GM13976 (cell line): ENCODE measurements around the gene TBC1D17.

Experiments used
- DNase-seq: peaks from one replicate; pipeline ENCODE4 v3.0.0; 2012; ENCODE audit warnings: low spot score
- in situ Hi-C: fragments of 300-500 bp; cut with MboI; formaldehyde crosslinking; loops from one replicate; pipeline ENCODE4 v1.12.0; 2022; ENCODE audit warnings: low sequenced_read_pairs, mixed read lengths, inconsistent platforms; ENCODE audit not compliant: unreplicated experiment
- TF ChIP-seq, protein P1 (sequence below): IDR thresholded peaks from 2 replicates; pipeline ENCODE4 v1.5.1; 2012; ENCODE audit warnings: borderline replicate concordance, mild to moderate bottlenecking; ENCODE audit not compliant: insufficient read depth; ENCODE audit errors: extremely low read depth, missing control alignments, control extremely low read depth

TBC1D17 gene

DNA sequence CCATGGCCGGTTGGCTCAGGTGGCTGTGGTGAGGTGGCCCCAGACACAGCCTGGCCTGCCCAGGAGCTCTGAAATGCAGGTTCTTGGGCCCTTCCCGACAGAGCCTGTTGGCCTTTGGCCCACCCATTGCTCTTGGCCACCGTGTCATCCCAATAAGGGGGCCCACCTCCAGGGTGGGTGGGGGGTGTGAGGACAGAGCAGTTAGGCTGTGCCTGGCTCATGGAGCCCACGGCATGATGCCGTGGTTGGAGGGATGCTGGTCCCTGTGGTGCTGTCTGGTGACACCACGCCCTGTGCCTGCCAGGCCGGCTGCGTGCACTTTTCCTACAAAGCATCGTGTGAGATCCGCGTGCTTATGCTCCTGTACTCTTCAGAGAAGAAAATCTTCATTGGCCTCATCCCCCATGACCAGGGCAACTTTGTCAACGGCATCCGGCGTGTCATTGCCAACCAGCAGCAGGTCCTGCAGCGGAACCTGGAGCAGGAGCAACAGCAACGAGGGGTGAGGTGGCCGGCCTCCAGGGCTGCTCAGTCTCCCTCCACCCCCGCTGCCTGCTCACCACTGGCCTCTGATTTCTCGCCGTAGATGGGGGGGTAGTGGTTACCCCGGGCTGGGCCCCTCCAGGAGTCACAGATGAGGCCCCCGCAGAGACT is 17.7 kb upstream of the TBC1D17 start:
- TF ChIP-seq, protein P1, sequence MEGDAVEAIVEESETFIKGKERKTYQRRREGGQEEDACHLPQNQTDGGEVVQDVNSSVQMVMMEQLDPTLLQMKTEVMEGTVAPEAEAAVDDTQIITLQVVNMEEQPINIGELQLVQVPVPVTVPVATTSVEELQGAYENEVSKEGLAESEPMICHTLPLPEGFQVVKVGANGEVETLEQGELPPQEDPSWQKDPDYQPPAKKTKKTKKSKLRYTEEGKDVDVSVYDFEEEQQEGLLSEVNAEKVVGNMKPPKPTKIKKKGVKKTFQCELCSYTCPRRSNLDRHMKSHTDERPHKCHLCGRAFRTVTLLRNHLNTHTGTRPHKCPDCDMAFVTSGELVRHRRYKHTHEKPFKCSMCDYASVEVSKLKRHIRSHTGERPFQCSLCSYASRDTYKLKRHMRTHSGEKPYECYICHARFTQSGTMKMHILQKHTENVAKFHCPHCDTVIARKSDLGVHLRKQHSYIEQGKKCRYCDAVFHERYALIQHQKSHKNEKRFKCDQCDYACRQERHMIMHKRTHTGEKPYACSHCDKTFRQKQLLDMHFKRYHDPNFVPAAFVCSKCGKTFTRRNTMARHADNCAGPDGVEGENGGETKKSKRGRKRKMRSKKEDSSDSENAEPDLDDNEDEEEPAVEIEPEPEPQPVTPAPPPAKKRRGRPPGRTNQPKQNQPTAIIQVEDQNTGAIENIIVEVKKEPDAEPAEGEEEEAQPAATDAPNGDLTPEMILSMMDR = no peak
- DNase-seq = no peak
- in situ Hi-C loops = no loop called here

DNA sequence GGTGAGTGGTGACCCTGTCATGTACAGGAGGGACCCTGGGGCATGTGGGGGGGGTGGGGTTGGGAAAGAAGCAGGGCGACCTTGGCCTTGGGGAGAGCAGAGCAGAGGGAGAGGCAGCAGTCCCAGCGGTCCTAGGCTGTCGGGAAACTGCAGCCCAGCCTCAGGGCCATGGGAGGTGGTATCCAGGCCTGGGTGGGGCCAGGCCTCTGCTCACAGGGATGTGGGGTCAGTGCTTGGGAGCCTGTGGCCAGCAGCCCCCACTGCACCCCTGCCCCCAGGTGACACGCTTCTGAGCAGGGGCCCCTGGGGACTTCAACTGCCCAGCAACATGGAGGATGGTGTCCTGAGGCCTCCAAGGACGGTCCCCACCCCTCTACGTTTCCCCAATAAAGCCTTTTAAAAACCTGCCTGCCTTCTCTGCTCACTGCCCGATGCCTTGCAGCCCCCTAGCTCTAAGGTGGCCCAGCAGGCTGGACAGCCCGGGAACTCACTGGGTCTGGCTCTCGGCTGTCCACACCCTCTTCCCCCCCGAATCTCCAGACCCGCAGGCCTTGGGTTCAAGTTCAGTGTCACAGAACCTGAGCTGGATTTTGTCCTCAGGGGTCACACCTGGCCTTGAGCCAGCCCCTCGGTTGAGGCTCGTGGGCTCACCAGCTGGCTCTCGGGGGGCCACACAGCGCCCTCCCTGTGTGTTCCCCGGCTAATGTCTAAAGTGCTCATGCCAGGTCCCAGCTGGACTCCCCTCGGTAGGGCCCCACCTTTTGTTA is 17.0 kb upstream of the TBC1D17 start:
- TF ChIP-seq, protein P1 = no peak
- DNase-seq = no peak
- in situ Hi-C loops = no loop called here

DNA sequence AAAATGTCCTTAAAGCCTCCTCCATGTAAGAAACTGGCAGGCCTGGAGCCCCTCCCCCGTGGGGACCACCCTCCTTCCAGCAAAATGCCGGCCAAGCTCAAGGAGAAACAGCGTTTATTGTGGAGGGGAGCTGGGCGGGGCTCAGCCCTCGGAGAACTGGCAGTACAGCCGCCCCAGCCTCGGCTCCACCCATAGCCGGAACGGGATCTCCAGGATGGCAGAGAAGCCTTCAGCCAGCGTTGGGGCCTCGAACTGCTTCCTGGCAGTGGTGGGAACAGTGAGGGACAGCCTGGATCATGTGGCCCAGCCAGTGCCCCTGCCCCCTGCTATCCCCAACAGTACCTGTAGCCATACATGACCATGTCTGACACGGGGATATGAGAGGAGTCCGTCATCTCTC is 16.4 kb upstream of the TBC1D17 start:
- TF ChIP-seq, protein P1 = no peak
- no peak for DNase-seq
- in situ Hi-C loops = no loop called here

- in situ Hi-C loops = no loop called here
- no peak for DNase-seq
- TF ChIP-seq, protein P1 = no peak
Measured at GRCh38 chr19:49861541-49862378, 15.7 kb upstream of the TBC1D17 start.

- in situ Hi-C loops = no loop called here
- TF ChIP-seq, protein P1 = no peak
- DNase-seq = no peak
Measured at GRCh38 chr19:49862391-49863253, 14.9 kb upstream of the TBC1D17 start.

DNA sequence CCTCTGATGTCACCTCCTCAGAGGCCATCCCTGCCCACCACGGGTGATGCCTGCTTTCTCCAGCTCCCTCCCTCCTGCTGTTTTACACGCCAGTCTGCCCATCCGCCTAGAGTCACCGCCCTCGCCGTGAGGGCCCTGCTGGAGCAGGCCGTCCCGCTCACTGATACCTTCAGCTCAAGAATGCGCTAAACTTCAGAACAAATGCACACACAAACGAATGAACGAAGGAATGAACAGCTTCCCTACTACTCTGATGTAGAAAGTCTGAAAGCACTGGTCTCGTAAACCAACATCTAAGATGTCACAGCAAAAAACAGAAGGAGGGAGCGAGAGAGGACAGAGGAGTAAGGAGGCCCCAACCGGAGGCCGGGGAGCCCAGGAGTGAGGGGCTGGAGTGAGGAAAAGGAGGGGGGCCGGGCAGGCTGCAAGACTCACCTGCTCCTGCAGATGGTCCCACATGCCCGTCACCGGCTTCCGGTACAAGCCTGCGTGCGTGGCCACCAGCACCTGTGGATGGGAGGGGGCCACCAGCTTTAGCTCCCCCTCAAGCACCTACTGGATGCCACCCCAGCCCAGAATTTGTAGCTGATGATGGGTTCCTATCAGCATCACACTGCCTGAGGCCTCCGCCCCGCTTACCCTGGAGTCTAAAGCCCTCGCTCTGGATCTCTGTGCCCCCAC is 14.1 kb upstream of the TBC1D17 start:
- TF ChIP-seq, protein P1 = no peak
- DNase-seq = no peak
- in situ Hi-C loops = no loop called here
